Activated naive CD8-positive, alpha-beta T cell treated with anti-CD3 and anti-CD28 coated beads, Interleukin-2, amount 50 U/mL, for 16 hours (primary cell): ENCODE results near the gene KDM8.

Source experiments
- DNase-seq: peaks from one replicate; pipeline ENCODE4 v3.0.0-alpha.2; 2020; ENCODE audit warnings: low read depth, low spot score

The KDM8 gene

GRCh38 chr16:27268376-27269299 is 65.3 kb downstream of the KDM8 start, which contains the start of gene NSMCE1:
NSMCE1 (minus strand) TSS chr16:27268772; CDS start chr16:27257570, 11,202 bp downstream.
- DNase-seq = peak; percentile 96

GRCh38 chr16:27269300-27270150 is 66.2 kb downstream of the KDM8 start:
- no peak for DNase-seq

- DNase-seq = no peak
These were observed 67.0 kb downstream of the KDM8 start for GRCh38 chr16:27270349-27270748.
